ENCODE measurements around the gene HNF1B. TPM values are rescaled to one million over a fixed set of nuclear protein-coding genes. Genes with fewer than 3 reads are reported as not detected.

Gene HNF1B
- total RNA-seq, 2 experiments from 2014 or later: not detected

DNA sequence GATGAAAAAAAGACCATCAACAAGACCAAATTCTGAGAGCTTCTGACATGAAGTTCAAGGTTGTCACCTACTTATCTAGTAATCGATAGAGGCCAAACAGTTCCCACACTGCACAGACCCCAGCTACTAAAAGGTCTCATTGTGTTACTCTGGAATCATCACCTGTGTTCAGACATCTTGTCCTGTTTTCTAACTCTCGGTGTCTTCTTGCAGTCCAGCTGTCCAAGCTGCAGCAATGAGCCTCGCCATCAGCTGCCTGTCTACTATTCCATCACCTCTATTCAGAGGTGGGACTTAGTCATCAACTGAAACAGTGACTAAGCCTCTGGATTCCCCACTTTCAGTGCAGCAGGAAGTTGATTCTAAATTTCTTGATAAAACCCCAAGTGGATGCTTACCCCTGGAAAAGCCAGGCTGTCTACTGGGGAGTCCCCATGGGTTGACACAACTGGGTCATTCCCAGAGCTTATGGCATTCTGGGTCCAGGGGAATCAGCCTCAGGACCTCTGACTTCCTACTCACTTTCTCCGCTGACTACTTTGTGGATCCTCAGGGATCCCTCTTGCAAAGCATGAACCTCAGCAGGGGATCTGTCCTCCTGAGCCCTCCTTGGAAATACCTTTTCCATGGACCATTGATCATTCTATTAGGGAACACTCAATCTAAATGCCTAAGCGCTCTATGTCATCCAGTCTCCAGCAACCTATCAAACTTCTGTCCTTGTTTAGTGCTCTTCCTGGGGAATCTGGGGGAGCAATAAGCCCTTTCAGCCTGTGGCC is 46.5 kb downstream of the HNF1B start:
- no peaks in the 10 kb centered on the region for H3K4me1 Mint-ChIP-seq (ENCODE audit: low read depth)
- H3K4me3 Mint-ChIP-seq: no peak overlapping the region

DNA sequence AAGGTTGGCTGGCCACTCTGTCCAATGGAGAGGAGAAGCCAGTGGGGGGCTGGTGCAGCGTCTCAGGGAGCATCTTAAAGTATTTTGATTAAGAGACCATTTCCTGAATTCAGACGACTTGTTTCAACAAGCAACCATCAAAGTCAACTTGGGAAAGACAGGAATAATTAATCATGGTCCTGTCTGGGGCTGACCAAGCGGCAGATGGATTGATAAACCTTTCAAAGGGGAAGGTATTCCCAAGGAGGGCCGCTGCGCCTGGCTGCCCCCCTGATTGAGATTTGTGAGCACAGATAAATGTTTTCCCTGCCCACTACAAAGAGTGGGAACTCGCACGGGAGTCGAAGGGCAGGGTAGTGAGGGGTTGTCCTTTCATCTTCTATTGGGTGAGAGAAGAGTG is 47.5 kb downstream of the HNF1B start:
- H3K9me3 ChIP-seq (ENCODE audit: control insufficient read depth in 1 of 2, insufficient read depth in 1 of 2, low read length in 2 of 2): peaks cover 0 to 12% of the 10 kb centered on the region in 2 experiments
- H3K4me3 Mint-ChIP-seq: no peak overlapping the region
- no peak overlapping the region for H3K27ac ChIP-seq (ENCODE audit: low read depth in 1 of 2, low read length in 2 of 2)
- intact Hi-C loops (cut with DNase I, micrococcal nuclease): no loop called here
- TF ChIP-seq, protein P1, sequence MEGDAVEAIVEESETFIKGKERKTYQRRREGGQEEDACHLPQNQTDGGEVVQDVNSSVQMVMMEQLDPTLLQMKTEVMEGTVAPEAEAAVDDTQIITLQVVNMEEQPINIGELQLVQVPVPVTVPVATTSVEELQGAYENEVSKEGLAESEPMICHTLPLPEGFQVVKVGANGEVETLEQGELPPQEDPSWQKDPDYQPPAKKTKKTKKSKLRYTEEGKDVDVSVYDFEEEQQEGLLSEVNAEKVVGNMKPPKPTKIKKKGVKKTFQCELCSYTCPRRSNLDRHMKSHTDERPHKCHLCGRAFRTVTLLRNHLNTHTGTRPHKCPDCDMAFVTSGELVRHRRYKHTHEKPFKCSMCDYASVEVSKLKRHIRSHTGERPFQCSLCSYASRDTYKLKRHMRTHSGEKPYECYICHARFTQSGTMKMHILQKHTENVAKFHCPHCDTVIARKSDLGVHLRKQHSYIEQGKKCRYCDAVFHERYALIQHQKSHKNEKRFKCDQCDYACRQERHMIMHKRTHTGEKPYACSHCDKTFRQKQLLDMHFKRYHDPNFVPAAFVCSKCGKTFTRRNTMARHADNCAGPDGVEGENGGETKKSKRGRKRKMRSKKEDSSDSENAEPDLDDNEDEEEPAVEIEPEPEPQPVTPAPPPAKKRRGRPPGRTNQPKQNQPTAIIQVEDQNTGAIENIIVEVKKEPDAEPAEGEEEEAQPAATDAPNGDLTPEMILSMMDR (IDR thresholded peaks at IDR 0.05): no peak
- H3K27me3 Mint-ChIP-seq: peaks cover 31% of the 10 kb centered on the region
- ChIA-PET POLR2A (no interaction called here), CTCF (no interaction called here)
- DNase-seq (no peak), ATAC-seq (ENCODE audit: poor library complexity) (no peak)
- no peak overlapping the region for H3K27ac Mint-ChIP-seq
- no peaks in the 10 kb centered on the region for H3K36me3 ChIP-seq (ENCODE audit: insufficient read depth, low read length)
- peaks cover 2% of the 10 kb centered on the region for H3K4me1 ChIP-seq (ENCODE audit: insufficient read depth, low read length)
- peaks cover 3% of the 10 kb centered on the region for H3K9me3 Mint-ChIP-seq
- H3K27me3 ChIP-seq (ENCODE audit: control insufficient read depth in 1 of 2, insufficient read depth in 2 of 2, low read length in 2 of 2): peaks cover 0 to 6% of the 10 kb centered on the region in 2 experiments
- no peaks in the 10 kb centered on the region for H3K4me1 Mint-ChIP-seq (ENCODE audit: low read depth)
- no peak overlapping the region for H3K4me3 ChIP-seq (ENCODE audit: low read length)
- H3K36me3 Mint-ChIP-seq (ENCODE audit: low read depth): no peaks in the 10 kb centered on the region

More for the DNA sequence above, 46.5 kb downstream of the HNF1B start:
- DNase-seq: peak in 2 of 14 experiments; percentile 6 to 14
- no peak overlapping the region for H3K27ac ChIP-seq (ENCODE audit: low read depth in 1 of 2, low read length in 2 of 2)
- Mint-ChIP-seq H3K36me3 (ENCODE audit: low read depth) (no peaks in the 10 kb centered on the region), H3K27ac (no peak overlapping the region), H3K9me3 (peaks cover 3% of the 10 kb centered on the region), H3K27me3 (peaks cover 31% of the 10 kb centered on the region)
- ATAC-seq (ENCODE audit: poor library complexity): no peak
- intact Hi-C loops (cut with DNase I, micrococcal nuclease): no loop called here
- H3K36me3 ChIP-seq (ENCODE audit: insufficient read depth, low read length): no peaks in the 10 kb centered on the region
- peaks cover 2% of the 10 kb centered on the region for H3K4me1 ChIP-seq (ENCODE audit: insufficient read depth, low read length)
- TF ChIP-seq, protein P1 (IDR thresholded peaks at IDR 0.05): no peak
- ChIA-PET POLR2A (no interaction called here), CTCF (no interaction called here)
- H3K4me3 ChIP-seq (ENCODE audit: low read length): no peak overlapping the region
- H3K9me3 ChIP-seq (ENCODE audit: control insufficient read depth in 1 of 2, insufficient read depth in 1 of 2, low read length in 2 of 2): peaks cover 0 to 12% of the 10 kb centered on the region in 2 experiments
- peaks cover 0 to 6% of the 10 kb centered on the region in 2 experiments for H3K27me3 ChIP-seq (ENCODE audit: control insufficient read depth in 1 of 2, insufficient read depth in 2 of 2, low read length in 2 of 2)

DNA sequence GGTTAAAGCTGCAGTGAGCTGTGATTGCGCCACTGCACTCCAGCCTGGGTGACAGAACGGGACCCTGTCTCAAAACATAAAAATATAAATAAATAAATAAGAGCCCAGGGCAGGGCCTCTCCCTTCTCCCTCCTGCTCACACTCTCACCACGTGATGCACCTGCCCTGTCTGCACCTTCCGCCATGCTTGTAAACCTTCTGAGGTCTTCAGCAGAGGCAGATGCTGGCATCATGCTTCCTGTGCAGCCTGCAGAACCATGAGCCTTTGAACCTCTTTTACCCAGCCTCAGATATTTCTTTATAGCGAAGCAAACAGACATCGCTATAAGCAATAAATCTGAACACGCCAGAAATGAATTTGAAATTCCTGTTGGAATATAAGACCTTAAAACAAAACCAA is 48.5 kb downstream of the HNF1B start:
- Histone ChIP-seq H3K4me1 (ENCODE audit: insufficient read depth, low read length) (no peaks in the 10 kb centered on the region), H3K27ac (ENCODE audit: low read depth in 1 of 2, low read length in 2 of 2) (no peak overlapping the region), H3K9me3 (ENCODE audit: control insufficient read depth in 1 of 2, insufficient read depth in 1 of 2, low read length in 2 of 2) (peaks cover 0 to 12% of the 10 kb centered on the region in 2 experiments), H3K36me3 (ENCODE audit: insufficient read depth, low read length) (no peaks in the 10 kb centered on the region), H3K4me3 (ENCODE audit: low read length) (no peak overlapping the region), H3K27me3 (ENCODE audit: control insufficient read depth in 1 of 2, insufficient read depth in 2 of 2, low read length in 2 of 2) (peaks cover 0 to 6% of the 10 kb centered on the region in 2 experiments)
- TF ChIP-seq, protein P1 (IDR thresholded peaks at IDR 0.05): no peak
- DNase-seq (peak in 2 of 14 experiments; percentile 8 to 27), ATAC-seq (ENCODE audit: poor library complexity) (no peak)
- no peaks in the 10 kb centered on the region for H3K36me3 Mint-ChIP-seq (ENCODE audit: low read depth)
- ChIA-PET POLR2A (no interaction called here), CTCF (no interaction called here)
- no peak overlapping the region for H3K4me3 Mint-ChIP-seq
- H3K27ac Mint-ChIP-seq: no peak overlapping the region
- H3K4me1 Mint-ChIP-seq (ENCODE audit: low read depth): no peaks in the 10 kb centered on the region
- peaks cover 3% of the 10 kb centered on the region for H3K9me3 Mint-ChIP-seq
- intact Hi-C loops (cut with DNase I, micrococcal nuclease): no loop called here
- H3K27me3 Mint-ChIP-seq: peaks cover 25% of the 10 kb centered on the region
